ENCODE data around the gene ZNF438. TPM values are rescaled to one million over a fixed set of nuclear protein-coding genes. Genes with fewer than 3 reads are reported as not detected.

The ZNF438 gene
- total RNA-seq, 1 experiment from 2014 or later, result 2.0 TPM

DNA sequence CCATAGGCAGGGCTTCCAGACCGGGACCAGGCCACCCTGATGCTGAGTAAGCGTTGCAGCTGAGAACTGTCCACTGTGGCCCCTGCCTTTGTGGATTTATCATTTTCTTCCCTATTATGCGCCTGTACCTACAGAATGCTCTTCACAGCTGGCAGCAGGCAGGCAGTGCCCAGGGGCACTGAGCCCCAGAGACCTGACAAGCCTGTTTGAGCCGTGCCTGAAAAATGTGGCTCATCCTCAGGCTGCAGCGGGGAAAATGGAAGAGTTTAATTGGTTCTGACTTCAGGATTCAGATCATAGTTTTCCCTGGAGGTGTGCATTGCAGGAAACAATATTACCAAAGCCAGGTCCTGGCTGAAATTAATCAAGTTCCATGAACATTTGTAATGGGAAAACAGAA is 200.2 kb downstream of the ZNF438 start:
- POLR2A ChIA-PET, result no interaction called here
- Histone ChIP-seq H3K27me3 (ENCODE audit: control insufficient read depth, insufficient read depth, low read length) (no peaks in the 10 kb centered on the region), H3K27ac (ENCODE audit: low read length) (no peak overlapping the region), H3K9me3 (ENCODE audit: control insufficient read depth, insufficient read depth, low read depth, low read length) (no peaks in the 10 kb centered on the region), H3K36me3 (ENCODE audit: control insufficient read depth, insufficient read depth, low read length) (no peaks in the 10 kb centered on the region), H3K4me1 (ENCODE audit: control insufficient read depth, insufficient read depth, low read length) (no peaks in the 10 kb centered on the region), H3K4me3 (ENCODE audit: low read depth in 2 of 2, low read length in 2 of 2) (no peak overlapping the region)
- DNase-seq (ENCODE audit: low read depth, low spot score) (no peak), ATAC-seq (no peak)
- in situ Hi-C loops (cut with HindIII; ENCODE audit: low pct_unique_long_range_greater_than_20kb, low sequenced_read_pairs) (no loop called here), intact Hi-C loops (cut with micrococcal nuclease; ENCODE audit: unreplicated experiment) (no loop called here)
- no peak for TF ChIP-seq SIN3A (IDR thresholded peaks at IDR 0.05; ENCODE audit: borderline replicate concordance, insufficient read depth, low read depth, low read length)
- no peak for TF ChIP-seq TCF7L2 (IDR thresholded peaks at IDR 0.05; ENCODE audit: low read depth, low read length)
- no peak for TF ChIP-seq POLR2AphosphoS5 (IDR thresholded peaks at IDR 0.05; ENCODE audit: low read depth, low read length)
- TF ChIP-seq, protein P1, sequence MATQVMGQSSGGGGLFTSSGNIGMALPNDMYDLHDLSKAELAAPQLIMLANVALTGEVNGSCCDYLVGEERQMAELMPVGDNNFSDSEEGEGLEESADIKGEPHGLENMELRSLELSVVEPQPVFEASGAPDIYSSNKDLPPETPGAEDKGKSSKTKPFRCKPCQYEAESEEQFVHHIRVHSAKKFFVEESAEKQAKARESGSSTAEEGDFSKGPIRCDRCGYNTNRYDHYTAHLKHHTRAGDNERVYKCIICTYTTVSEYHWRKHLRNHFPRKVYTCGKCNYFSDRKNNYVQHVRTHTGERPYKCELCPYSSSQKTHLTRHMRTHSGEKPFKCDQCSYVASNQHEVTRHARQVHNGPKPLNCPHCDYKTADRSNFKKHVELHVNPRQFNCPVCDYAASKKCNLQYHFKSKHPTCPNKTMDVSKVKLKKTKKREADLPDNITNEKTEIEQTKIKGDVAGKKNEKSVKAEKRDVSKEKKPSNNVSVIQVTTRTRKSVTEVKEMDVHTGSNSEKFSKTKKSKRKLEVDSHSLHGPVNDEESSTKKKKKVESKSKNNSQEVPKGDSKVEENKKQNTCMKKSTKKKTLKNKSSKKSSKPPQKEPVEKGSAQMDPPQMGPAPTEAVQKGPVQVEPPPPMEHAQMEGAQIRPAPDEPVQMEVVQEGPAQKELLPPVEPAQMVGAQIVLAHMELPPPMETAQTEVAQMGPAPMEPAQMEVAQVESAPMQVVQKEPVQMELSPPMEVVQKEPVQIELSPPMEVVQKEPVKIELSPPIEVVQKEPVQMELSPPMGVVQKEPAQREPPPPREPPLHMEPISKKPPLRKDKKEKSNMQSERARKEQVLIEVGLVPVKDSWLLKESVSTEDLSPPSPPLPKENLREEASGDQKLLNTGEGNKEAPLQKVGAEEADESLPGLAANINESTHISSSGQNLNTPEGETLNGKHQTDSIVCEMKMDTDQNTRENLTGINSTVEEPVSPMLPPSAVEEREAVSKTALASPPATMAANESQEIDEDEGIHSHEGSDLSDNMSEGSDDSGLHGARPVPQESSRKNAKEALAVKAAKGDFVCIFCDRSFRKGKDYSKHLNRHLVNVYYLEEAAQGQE (IDR thresholded peaks at IDR 0.05; ENCODE audit: insufficient read depth in 1 of 2, low read depth in 2 of 2, low read length in 1 of 2), result no peak
- TF ChIP-seq, protein P2, sequence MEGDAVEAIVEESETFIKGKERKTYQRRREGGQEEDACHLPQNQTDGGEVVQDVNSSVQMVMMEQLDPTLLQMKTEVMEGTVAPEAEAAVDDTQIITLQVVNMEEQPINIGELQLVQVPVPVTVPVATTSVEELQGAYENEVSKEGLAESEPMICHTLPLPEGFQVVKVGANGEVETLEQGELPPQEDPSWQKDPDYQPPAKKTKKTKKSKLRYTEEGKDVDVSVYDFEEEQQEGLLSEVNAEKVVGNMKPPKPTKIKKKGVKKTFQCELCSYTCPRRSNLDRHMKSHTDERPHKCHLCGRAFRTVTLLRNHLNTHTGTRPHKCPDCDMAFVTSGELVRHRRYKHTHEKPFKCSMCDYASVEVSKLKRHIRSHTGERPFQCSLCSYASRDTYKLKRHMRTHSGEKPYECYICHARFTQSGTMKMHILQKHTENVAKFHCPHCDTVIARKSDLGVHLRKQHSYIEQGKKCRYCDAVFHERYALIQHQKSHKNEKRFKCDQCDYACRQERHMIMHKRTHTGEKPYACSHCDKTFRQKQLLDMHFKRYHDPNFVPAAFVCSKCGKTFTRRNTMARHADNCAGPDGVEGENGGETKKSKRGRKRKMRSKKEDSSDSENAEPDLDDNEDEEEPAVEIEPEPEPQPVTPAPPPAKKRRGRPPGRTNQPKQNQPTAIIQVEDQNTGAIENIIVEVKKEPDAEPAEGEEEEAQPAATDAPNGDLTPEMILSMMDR (IDR thresholded peaks at IDR 0.05), result no peak
- BruUV-seq (replicated peaks), result no TSS peak
- CTCF ChIA-PET, result no interaction called here

DNA sequence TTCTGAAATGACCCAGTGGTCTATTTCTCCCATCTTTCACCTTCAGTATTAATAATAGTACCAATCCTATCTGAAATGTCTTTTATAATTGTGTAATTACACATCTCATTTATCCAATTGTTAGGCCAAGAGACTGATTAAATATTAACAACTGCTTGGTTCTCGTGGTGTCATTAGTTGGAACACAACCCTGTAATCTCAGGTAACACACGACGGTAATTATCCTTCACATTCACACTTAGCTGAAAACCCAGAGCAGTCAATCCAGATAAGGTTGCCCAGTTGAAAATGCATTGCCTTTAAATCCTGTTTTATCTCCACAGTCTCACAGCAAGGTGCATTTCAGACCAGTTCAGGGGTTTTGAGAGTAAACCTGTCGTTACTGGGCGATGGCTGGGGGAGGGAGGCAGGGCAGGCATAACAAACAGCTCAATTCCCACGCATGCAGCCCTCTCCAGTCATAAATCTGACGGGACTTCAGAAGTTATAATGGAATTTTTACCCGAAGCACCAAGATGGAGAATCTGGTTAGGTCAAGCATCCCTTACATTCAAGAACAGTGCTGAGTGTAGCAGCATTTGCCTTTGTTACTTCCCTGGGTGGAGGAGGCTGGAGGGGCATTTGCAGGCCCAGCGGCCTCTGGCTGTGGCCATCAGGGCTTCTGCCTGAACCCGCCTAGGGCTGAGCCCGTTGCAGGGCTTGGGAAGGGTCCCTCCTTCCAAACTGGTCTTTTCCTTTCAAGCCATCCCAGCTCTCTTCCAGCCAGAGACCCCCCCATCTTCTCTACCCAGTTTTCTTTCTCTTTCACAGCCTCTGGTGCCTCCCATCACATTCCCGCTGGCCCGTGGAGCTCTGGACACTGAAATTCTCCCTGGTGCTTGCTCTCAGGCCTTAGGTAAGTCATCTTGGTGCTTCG is 201.1 kb downstream of the ZNF438 start:
- Histone ChIP-seq H3K4me1 (ENCODE audit: control insufficient read depth, insufficient read depth, low read length) (no peaks in the 10 kb centered on the region), H3K36me3 (ENCODE audit: control insufficient read depth, insufficient read depth, low read length) (no peaks in the 10 kb centered on the region), H3K27ac (ENCODE audit: low read length) (no peak overlapping the region), H3K9me3 (ENCODE audit: control insufficient read depth, insufficient read depth, low read depth, low read length) (no peaks in the 10 kb centered on the region), H3K4me3 (ENCODE audit: low read depth in 2 of 2, low read length in 2 of 2) (no peak overlapping the region), H3K27me3 (ENCODE audit: control insufficient read depth, insufficient read depth, low read length) (no peaks in the 10 kb centered on the region)
- no peak for ATAC-seq
- CTCF ChIA-PET, result no interaction called here
- in situ Hi-C loops (cut with HindIII; ENCODE audit: low pct_unique_long_range_greater_than_20kb, low sequenced_read_pairs) (no loop called here), intact Hi-C loops (cut with micrococcal nuclease; ENCODE audit: unreplicated experiment) (no loop called here)
- TF ChIP-seq TCF7L2 (IDR thresholded peaks at IDR 0.05; ENCODE audit: low read depth, low read length), result no peak
- TF ChIP-seq, protein P2 (IDR thresholded peaks at IDR 0.05), result no peak
- TF ChIP-seq POLR2AphosphoS5 (IDR thresholded peaks at IDR 0.05; ENCODE audit: low read depth, low read length), result no peak
- no peak for TF ChIP-seq SIN3A (IDR thresholded peaks at IDR 0.05; ENCODE audit: borderline replicate concordance, insufficient read depth, low read depth, low read length)
- TF ChIP-seq, protein P1 (IDR thresholded peaks at IDR 0.05; ENCODE audit: insufficient read depth in 1 of 2, low read depth in 2 of 2, low read length in 1 of 2), result no peak
- no peak for DNase-seq (ENCODE audit: low read depth, low spot score)
- POLR2A ChIA-PET, result no interaction called here
- no TSS peak for BruUV-seq (replicated peaks)

All from Panc1 (cell line).